Head of caudate nucleus (tissue), 42 donors: ENCODE measurements around the gene TOLLIP.
"Not testable (repeated sequence)": the region's sequence is repeated elsewhere in the genome, so short reads cannot be mapped to it uniquely, and the experiment has no call there.

Source experiments
- DNase-seq, 42 donors: peaks; one replicate each; pipeline versions ENCODE4 v3.0.0 to v3.0.0-alpha.2; 2020 to 2021; ENCODE audit warnings: mixed read lengths in 7 of 42
- intact Hi-C: fragments of 100-400 bp; cut with DNase I; formaldehyde crosslinking; loops from one replicate; pipeline ENCODE4 v1.15.0; 2022

The TOLLIP gene

DNA sequence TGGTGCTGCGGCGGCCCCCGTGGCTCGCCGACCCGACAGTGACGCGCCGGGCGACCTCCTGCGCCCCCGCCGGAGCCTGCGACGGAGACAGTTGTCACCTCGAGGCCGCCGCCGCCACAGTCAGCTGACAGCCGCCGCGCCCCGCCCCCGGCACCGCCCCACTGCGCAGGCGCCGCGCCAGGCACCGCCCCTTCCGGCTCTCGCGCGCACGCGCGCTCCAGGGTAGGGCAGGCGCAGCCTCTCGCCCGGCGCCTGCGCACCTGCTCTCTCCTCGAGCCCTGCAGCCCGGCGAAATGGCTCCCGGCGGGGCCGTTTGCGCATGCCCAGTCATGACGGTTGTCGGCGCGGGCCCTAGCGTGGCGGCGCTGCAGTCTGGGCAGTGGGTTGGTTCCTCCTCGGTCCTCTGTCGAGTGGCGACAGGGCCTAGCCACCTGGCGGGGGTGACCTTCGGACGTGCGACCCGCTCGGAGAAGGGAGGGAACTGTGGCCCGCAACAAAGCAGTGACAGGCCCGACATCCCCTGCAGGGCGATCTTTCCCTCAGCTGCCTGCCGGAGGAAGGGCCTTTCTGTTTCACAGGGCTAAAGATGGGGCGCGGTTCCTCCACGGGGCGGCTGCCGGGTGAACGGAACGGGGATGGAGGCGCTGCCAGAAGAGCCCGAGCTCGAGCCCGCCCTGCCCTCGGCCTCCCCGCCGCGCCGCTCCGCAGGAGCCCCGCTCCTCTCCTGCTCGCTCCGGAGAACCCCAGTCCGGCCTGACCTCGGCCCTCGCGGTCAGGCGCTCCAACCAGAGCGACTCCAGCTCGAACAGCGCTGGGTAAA is at the start of gene TOLLIP:
TSS of gene TOLLIP (minus strand) at position 135 of the 820 bp plus-strand sequence. CDS start at position 1, 134 bp downstream.
- intact Hi-C loops, result loop anchor here (10.0 kb wide), 1 partner anchor 205 kb away; no protein-coding TSS in a partner anchor
- peak; percentile 82 to 99 (median 96) for DNase-seq

- DNase-seq, intact Hi-C loops: not testable (repeated sequence)
Observed at GRCh38 chr11:1358931-1359330, 49.5 kb upstream of the TOLLIP start.

DNA sequence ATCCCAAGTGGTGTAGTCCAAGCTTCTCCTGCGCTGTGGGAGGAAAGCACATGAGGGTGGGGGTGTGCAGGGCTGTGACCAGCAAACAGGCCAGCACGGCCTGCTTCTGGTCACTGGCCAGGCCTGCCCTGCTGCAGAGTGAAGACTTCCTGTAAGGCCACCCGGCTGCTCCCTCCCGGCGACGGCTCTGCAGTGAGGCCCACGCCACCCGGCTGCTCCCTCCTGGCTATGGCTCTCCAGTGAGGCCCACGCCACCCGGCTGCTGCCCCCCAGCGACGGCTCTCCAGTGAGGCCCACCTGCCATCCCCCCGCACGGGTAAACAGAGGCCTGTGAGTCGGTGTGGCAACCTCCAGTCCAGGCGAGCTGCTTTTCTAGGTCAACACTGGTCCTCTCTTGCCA is 48.9 kb upstream of the TOLLIP start:
- DNase-seq, result no peak
- intact Hi-C loops, result no loop called here

DNA sequence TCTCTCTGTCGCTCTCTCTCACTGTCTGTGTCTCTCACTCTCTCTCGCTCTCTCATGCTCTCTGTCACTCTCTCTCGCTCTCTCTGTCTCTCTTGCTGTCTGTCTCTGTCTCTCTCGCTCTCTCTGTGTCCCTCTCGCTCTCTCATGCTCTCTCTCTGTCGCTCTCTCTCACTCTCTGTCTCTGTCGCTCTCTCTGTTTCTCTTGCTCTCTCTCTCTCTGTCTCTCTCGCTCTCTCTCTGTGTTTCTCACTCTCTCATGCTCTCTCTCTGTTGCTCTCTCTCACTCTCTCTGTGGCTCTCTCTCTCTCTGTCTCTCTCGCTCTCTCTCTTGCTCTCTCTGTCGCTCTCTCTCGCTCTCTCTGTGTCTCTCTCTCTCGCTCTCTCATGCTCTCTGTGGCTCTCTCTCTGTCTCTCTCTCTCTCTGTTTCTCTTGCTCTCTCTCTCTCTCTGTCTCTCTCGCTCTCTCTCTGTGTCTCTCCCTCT is 47.1 kb upstream of the TOLLIP start:
- no peak for DNase-seq

DNA sequence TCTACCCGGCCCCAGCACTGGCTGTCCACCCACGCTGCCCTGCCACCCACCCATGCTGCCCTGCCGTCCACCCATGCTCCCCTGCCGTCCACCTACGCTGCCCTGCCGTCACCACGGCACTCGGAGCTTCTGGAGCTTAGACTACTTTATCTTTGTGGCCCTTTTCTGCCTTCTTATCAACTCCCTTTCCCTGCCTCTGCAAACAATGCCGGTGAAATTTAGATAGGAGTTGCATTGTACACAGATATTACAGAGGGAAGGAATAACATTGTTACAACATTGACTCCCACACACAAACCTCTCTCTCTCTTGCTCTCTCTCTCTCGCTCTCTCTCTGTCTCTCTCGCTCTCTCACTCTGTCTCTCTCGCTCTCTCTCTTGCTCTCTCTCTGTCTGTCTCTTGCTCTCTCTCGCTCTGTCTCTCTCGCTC is 46.6 kb upstream of the TOLLIP start:
- peak in 8 of 42 donors; percentile 20 to 63 (median 47) for DNase-seq
- intact Hi-C loops, result no loop called here

More for the DNA sequence above, 47.1 kb upstream of the TOLLIP start:
- intact Hi-C loops, result no loop called here

GRCh38 chr11:1354125-1354938 is 44.9 kb upstream of the TOLLIP start:
- no peak for DNase-seq
- intact Hi-C loops, result no loop called here

DNA sequence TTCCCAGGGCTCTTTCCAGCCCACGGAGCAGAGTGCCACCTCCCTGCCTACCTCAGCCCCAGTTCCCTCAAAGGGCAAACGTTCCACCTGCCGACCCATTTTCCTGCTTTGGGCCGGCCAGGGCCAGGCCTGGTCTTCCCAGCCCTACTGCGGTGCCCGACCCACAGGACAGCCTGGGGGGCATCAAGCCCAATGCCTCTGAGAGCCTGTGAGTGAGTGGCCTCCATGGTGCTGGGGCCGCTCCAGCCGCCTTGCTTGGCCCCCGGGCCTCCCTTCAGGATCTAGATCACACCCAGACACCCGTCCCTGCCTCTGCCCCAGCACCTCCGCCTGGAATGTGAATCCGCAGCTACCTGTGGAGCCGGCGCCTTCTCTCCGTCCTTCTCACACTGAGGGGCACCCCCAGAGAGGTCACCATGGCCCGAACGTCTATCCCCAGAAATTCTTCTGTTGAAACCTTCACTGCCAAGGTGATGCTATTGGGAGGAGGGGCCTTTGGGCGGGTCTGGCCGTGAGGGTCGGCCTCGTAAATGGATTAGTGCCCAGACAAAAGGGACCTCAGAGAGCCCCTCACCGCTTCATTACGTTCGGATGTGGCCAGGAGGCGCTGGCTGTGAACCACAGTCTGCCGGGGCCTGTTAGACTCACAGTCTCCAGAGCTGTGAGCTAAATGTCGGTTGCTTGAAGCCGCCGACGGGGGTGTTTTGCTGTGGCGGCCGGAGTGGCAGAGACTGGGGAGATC is 44.1 kb upstream of the TOLLIP start:
- intact Hi-C loops, result no loop called here
- DNase-seq, result peak in 1 of 42 donors; percentile 25

- DNase-seq, result no peak
- intact Hi-C loops, result no loop called here
Observed at GRCh38 chr11:1352696-1353382, 43.4 kb upstream of the TOLLIP start.

- intact Hi-C loops, result no loop called here
Observed at GRCh38 chr11:1351278-1351937, 42.0 kb upstream of the TOLLIP start.

DNA sequence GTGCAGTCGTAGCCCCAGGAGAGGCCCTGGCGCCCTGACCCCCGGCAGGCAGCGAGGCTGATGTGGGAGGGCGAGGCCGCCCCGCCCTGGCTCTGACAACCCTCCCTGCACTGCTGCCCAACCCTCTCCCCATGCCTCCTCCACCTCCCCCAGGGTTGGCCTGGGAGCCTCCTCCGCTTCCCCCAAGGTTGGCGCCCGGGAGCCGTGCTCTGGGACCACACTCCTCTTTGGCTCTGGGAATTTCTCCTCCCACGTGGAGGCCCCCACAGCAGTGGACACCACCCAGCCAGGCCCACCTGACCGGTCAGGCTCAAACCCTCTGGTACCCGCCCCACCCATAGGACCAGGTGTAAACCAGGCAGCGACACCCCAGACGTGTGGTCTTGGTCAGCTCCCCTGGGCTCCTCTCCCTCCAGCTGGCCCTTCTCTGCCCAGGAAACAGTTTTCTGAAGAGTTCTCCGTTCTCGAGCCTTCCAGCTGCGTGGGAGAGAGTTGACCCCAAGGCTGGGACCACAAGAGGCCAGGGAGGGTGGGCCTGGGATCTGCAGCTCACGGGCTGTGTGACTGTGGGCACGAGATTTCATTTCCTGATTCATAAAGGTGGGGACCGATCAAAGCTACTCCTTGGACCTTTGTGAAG is 40.8 kb upstream of the TOLLIP start:
- intact Hi-C loops, result no loop called here
- DNase-seq, result peak in 2 of 42 donors; percentile 14 to 25

More at GRCh38 chr11:1351278-1351937, 42.0 kb upstream of the TOLLIP start:
- DNase-seq, result peak in 3 of 42 donors; percentile 6 to 26 (median 10)

DNA sequence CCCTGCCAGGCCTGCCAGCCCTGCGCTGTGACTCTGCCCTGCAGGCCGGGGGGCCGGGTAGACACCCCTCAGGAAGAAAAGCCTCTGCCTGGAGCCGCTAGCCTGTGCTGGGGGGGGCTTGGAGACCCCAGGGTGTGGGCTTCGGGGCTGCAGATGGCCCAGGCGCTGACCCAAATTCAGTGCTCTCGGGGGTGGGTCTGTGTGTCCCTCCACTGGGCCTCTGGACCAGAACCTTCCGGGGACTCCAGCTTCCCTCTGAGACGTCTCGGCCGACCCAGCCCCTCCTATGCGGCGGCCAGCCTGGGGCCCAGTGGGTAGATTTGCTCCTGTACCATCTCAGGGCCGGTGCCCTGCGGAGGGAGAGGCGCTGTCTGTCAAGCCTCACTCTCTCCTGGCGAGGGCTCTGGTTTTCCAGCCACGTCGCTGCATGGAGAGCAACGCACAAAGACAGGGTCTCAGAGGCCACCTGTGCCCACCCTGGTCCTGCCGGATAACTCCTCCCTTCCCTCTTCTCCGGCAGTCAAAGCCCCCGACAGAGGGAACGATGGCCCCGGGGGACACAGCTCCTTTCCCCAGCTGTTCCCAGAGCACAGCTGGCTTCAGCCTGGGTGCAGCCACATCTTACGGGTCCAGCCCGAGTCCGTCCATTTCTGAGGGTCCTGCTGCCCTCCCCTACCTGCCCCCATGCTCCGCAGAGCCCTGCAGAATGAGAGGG is 40.1 kb upstream of the TOLLIP start:
- intact Hi-C loops, result no loop called here
- DNase-seq, result peak in 3 of 42 donors; percentile 4 to 31 (median 28)

GRCh38 chr11:1348796-1349326 is 39.4 kb upstream of the TOLLIP start:
- DNase-seq, result peak in 2 of 42 donors; percentile 6 to 16
- intact Hi-C loops, result no loop called here

GRCh38 chr11:1348146-1348795 is 38.8 kb upstream of the TOLLIP start:
- peak in 1 of 42 donors; percentile 6 for DNase-seq
- intact Hi-C loops, result no loop called here

DNA sequence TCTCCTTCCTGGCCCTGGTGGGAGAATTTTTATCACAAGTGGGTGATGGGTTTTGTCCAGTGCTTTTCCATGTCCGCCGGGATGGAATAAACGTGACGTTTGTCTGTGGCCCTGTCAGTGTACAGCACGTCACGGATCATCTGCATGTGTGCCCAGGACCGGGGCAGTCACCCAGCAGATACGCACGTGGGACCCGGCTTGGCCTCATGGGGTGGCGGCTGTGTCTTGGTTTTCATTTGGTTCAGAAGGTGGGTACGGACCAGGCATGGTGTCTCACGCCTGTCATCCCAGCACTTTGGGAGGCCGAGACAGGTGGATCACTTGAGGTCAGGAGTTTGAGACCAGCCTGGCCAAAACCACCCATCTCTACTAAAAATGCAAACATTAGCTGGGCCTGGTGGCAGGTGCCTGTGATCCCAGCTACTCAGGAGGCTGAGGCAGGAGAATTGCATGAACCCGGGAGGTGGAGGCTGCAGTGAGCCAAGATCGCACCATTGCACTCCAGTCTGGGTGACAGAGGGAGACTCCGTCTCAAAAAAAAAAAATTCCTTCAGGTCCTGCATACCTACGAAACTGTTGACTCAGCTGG is 38.1 kb upstream of the TOLLIP start:
- intact Hi-C loops, DNase-seq: not testable (repeated sequence)

GRCh38 chr11:1346669-1347390 is 37.4 kb upstream of the TOLLIP start:
- intact Hi-C loops, result no loop called here

More at GRCh38 chr11:1346669-1347390, 37.4 kb upstream of the TOLLIP start:
- no peak for DNase-seq
